GM21390 (cell line): ENCODE data around the gene CEP72.
"Not testable (repeated sequence)": the region's sequence is repeated elsewhere in the genome, so short reads cannot be mapped to it uniquely, and the experiment has no call there.

Source experiments
- ATAC-seq: cut with Tn5 transposase; IDR thresholded peaks from one replicate; pipeline ENCODE4 v1.9.1; 2021; ENCODE audit not compliant: unreplicated experiment

The CEP72 gene

GRCh38 chr5:580436-580835 is 31.7 kb upstream of the CEP72 start:
- no peak for ATAC-seq

- ATAC-seq: no peak
Observed at GRCh38 chr5:581266-581665, 30.9 kb upstream of the CEP72 start.

- no peak for ATAC-seq
Observed at GRCh38 chr5:581941-582340, 30.2 kb upstream of the CEP72 start.

GRCh38 chr5:582445-582844 is 29.7 kb upstream of the CEP72 start:
- not testable (repeated sequence) for ATAC-seq

- ATAC-seq: no peak
Observed at GRCh38 chr5:582936-583635, 29.1 kb upstream of the CEP72 start.

- no peak for ATAC-seq
Observed at GRCh38 chr5:583645-584044, 28.5 kb upstream of the CEP72 start.

GRCh38 chr5:584216-584615 is 27.9 kb upstream of the CEP72 start:
- no peak for ATAC-seq

- no peak for ATAC-seq
Observed at GRCh38 chr5:584846-585245, 27.3 kb upstream of the CEP72 start.

GRCh38 chr5:585556-585955 is 26.6 kb upstream of the CEP72 start:
- ATAC-seq: no peak

GRCh38 chr5:585962-586628 is 26.0 kb upstream of the CEP72 start:
- no peak for ATAC-seq

- no peak for ATAC-seq
Observed at GRCh38 chr5:586751-587285, 25.3 kb upstream of the CEP72 start.

- ATAC-seq: no peak
Observed at GRCh38 chr5:587403-587802, 24.7 kb upstream of the CEP72 start.

- no peak for ATAC-seq
Observed at GRCh38 chr5:588406-588995, 23.6 kb upstream of the CEP72 start.

GRCh38 chr5:589173-589572 is 23.0 kb upstream of the CEP72 start:
- no peak for ATAC-seq

GRCh38 chr5:589588-589987 is 22.6 kb upstream of the CEP72 start:
- ATAC-seq: no peak

GRCh38 chr5:590346-590745 is 21.8 kb upstream of the CEP72 start:
- no peak for ATAC-seq

- no peak for ATAC-seq
Observed at GRCh38 chr5:591746-592145, 20.4 kb upstream of the CEP72 start.

- ATAC-seq: no peak
Observed at GRCh38 chr5:592158-592557, 20.0 kb upstream of the CEP72 start.

GRCh38 chr5:593511-593910 is 18.6 kb upstream of the CEP72 start:
- ATAC-seq: no peak

- ATAC-seq: no peak
Observed at GRCh38 chr5:594226-594860, 17.8 kb upstream of the CEP72 start.

GRCh38 chr5:595285-595875 is 16.8 kb upstream of the CEP72 start:
- no peak for ATAC-seq
